Renal pelvis (tissue), 4 donors: ENCODE measurements around the gene GPX4. TPM values are rescaled to one million over a fixed set of nuclear protein-coding genes. Genes with fewer than 3 reads are reported as not detected.
A peak's percentile ranks its signal among the peaks of the same experiment; 100 is the strongest.
"Not testable (repeated sequence)": the region's sequence is repeated elsewhere in the genome, so short reads cannot be mapped to it uniquely, and the experiment has no call there.

ENCODE experiments used
- DNase-seq: peaks from one replicate; pipeline ENCODE4 v3.0.0-alpha.2; 2013
- polyA plus RNA-seq, 3 donors: library from polyadenylated mRNA; unstranded; fragments of 120-200 nt; gene quantifications; one replicate each; pipeline ENCODE4 v1.2.1, GENCODE V29; 2013; ENCODE audit not compliant: insufficient read length in 3 of 3

GPX4 gene
- polyA plus RNA-seq, 3 donors: 246 to 301 (median 294) TPM

DNA sequence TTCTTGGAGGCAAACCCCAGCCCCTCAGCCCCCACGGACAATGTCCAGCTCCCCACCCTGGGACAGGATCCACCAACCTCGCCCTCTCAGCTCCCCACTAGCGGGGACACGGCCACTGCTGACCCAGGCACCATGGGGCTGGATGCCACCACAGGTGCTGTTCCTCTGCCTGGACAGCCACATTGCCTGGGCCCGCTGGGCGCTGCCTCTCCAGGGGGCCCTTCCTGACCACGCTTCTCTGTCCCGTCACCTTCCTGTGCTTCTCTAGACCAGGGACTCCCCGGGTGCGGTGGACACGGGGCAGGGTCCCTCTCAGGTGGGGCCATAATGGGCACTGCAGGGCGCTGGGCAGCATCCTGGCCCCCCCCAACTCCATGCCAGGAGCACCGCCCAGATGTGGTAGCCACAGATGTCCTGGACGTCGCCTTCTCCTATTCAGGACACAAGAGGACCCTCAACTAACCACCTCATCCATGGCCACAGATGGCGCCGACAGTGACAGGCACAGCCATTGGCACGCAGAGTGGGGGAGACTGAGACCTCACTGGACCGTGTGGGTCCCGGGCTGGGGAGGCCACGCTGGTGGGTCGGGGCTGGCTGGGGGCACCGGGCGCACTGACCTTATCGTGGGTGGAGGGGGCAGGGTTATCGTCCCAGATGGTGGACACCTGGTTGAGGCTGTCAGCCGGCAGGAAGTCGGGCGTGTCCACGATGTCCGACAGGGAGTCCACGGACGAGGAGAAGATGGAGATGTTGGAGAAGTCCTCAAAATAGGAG is 23.4 kb downstream of the GPX4 start:
- DNase-seq: no peak

- no peak for DNase-seq
Measured at GRCh38 chr19:1128106-1128505, 24.3 kb downstream of the GPX4 start.

DNA sequence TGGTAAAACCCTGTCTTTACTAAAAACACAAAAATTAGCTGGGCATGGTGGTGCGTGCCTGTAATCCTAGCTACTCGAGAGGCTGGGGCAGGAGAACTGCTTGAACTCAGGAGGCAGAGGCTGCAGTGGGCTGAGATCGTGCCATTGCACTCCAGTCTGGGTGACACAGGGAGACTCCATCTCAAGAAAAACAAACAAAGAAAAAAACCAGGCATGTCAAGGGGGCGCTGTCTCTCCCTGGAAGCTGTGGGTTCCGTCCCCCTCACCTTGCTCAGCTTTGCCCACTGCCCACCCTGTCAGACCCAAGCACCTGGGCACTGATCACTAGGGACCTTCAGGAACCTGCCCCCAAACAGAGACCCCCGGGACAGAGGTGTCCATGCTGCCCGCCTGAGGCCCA is 25.3 kb downstream of the GPX4 start:
- DNase-seq: not testable (repeated sequence)

DNA sequence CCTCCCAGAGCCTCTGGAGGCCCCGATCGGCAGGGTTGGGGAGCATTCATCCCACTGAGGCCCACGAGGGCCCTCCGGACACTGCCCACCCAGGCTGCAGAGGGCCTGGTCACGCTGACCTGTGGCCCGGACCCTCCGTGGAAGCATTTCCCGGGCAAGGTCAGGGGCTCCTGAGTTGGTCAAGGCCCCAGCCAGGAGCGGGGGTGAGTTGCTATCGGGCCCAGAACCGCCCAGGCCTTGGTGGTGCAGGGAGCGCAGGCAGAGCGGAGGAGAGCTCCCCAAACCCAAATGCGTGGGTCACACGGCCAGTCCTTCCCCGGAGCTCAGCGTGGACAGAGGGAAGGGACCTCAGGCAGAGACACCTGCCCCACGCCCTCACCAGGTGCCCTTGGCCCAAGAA is 25.7 kb downstream of the GPX4 start:
- no peak for DNase-seq

DNA sequence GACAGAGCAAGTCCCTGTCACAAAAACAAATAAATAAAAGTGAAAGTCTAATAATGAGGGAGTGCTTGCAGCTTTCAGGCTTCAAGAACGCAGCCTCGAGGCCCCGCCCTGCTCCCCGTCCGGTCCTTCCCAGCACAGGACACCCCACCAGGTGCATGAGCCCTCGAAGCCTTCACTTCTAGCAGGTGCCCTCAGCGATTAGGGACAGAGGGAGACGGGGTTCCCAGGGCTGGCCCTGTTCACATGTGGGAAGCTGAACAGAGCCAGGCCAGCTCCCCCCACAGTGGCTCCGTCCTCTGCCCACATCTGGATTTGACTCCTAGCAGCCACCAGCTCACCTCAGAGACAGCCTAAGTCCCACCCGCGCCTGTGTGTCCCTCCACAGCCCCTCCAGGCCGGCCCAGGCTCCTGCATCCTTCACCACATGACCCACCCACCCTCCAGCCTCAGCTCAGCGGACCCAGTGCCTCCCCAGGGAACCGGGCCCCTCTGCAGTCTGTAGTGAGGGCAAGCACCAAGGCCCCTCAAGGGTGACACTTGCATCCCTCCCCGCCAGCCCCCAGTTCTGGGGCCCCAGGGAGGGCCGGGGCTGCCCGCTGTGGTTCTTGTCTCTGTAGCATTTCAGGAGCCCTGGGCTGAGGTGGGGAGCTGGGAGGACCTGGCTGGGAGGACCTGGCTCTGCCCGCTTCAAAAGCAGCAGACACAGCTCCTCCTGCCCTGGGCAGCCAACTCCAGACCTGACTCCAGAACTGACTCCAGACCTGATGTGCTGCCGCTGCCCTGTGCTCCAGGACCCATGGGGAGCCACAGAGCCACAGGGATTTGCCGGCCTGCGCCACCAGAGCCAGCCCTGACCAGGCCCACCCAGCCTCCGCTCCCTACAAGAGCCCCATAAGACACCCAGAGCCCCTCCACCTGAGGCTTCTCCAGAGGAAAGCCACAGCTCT is 27.2 kb downstream of the GPX4 start:
- DNase-seq: no peak

DNA sequence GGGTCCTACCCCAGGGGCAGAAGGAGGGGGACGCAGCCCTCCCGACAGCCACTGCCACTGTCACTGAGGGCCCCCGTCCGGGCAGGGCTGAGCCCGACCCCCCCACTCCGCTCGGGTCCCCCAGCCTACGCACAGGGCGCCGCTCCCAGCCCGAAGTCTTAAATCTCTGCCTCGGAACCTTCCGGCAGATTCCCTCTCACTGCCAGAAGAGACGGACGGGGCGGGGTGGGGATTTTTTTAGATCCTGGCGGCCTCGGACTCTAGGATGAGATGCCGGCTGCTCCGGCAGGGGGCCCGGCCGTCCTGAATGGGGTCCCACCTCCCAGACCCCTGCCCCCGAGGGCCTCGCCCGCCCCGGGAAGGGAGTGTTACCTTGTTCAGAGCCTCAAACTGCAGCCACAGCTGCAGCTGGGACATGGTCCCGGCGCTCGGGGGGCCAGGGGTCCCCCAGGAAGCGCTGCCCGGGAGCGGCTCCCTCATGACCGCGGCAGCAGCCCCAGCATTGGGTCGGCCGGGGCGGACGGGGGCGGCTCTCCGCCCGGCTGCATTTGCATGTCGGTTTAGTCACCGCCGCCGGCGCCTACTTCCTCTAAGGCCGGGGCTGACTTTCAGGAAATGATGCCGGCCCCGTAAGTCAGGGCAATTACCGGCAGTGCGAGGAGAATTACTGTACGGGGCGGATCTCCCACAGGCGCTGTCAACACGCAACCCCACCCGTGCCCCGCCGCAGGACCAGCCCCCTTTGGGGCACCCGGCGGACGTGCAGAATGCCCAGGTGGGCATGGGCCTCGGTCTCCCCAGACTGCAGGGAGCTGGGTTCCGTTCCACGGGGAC is 28.1 kb downstream of the GPX4 start:
- peak; percentile 86 for DNase-seq

DNA sequence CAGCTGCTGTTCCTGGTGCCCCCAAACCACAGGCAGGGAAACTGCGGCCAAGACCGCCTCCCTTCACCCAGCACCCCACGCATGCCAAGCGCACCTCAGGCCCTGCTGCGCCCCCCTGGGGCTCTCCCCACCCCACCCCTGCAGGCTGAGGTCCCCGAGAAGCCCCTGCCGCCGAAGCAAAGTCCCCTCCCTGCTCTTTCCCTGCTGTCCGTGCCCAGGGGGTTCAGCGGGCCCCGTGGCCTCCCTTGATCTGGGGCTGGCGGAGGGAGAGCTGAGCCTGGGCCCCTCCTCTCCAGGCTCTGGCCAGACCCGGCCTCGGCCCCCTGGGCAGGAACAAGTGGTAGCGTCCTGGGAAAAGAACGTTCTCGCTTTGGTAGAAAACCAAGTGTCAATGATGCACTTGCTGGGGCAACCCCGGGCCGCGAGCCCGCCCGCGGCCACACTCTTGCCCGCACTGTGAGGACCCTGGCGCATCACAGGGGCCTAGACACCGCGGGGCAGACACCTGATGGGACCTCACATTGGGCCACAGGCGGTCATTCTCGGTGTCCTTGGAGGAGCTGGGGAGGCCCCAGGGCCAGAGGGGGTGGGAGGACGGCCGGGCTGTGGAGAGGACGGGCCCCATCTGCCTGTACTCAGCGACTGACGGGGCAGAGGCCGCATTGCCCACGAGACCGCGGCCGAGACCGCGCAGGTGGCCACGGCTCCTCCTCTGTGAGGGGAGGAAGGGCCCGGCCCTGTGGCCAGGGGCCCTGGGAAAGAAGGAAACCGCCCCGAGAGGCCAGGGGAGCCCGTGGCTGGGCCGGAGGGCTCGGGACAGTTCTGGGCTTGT is 29.0 kb downstream of the GPX4 start:
- DNase-seq: no peak

- no peak for DNase-seq
Measured at GRCh38 chr19:1133471-1133929, 29.7 kb downstream of the GPX4 start.

- no peak for DNase-seq
Measured at GRCh38 chr19:1134431-1134830, 30.6 kb downstream of the GPX4 start.

GRCh38 chr19:1135454-1135853 is 31.7 kb downstream of the GPX4 start:
- no peak for DNase-seq

- DNase-seq: no peak
Measured at GRCh38 chr19:1136201-1136600, 32.4 kb downstream of the GPX4 start.

- no peak for DNase-seq
Measured at GRCh38 chr19:1136621-1137317, 33.0 kb downstream of the GPX4 start.

DNA sequence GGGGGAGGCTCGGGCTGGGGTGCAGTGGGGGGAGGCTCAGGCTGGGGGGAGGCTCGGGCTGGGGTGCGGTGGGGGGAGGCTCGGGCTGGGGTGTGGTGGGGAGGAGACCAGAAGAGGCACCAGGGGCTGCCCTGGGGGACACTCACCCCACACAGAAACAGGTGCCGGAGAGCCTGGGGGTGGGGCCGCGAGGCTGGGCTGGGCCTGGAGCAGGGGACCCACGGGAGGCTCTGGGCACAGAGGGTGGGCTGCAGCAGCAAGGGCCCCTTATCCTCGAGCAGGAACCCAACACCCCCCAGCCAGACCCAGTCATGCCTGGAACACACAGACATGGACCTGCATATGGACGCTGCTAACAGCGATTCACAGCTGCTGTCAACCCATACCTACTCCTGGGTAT is 34.3 kb downstream of the GPX4 start:
- no peak for DNase-seq

DNA sequence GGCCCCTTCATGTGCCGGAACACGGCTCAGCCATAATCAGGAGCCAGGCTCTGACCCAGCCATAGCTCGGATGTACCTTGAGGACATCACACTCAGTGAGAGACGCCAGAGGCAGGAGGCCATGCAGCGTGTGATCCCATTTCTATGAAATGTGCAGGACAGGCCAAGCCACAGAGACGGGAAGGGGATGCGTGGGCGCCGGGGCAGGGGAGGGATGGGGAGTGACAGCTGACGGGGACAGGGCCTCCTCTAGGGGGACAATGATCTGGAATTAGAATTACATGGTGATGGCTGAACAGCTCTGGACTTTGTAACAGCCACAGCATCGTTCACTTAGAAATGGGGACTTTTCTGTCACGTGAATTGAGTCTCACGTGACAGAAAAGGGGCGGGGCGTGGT is 35.3 kb downstream of the GPX4 start:
- DNase-seq: no peak

GRCh38 chr19:1140272-1141027 is 36.7 kb downstream of the GPX4 start:
- DNase-seq: no peak

- no peak for DNase-seq
Measured at GRCh38 chr19:1141944-1142343, 38.1 kb downstream of the GPX4 start.

- no peak for DNase-seq
Measured at GRCh38 chr19:1143828-1144399, 40.1 kb downstream of the GPX4 start.

GRCh38 chr19:1144741-1145140 is 40.9 kb downstream of the GPX4 start:
- no peak for DNase-seq
